ENCODE results near the gene PPIL6. TPM values are rescaled to one million over a fixed set of nuclear protein-coding genes. Genes with fewer than 3 reads are reported as not detected.
"Not testable (repeated sequence)": the region's sequence is repeated elsewhere in the genome, so short reads cannot be mapped to it uniquely, and the experiment has no call there.

PPIL6 gene
- total RNA-seq, 2 donors from 2014 or later = 0.58 to 2.0 TPM

GRCh38 chr6:109471105-109471810 lies 30.8 kb upstream of the PPIL6 start:
- intact Hi-C loops (cut with DNase I, micrococcal nuclease) = no loop called here
- ATAC-seq (no peak), DNase-seq (no peak)

- intact Hi-C loops (cut with DNase I, micrococcal nuclease) = no loop called here
- no peak for DNase-seq
- ATAC-seq = no peak
Observed at GRCh38 chr6:109469591-109470189, 29.3 kb upstream of the PPIL6 start.

GRCh38 chr6:109467696-109468095 lies 27.3 kb upstream of the PPIL6 start:
- intact Hi-C loops (cut with DNase I, micrococcal nuclease) = no loop called here
- DNase-seq (no peak), ATAC-seq (no peak)

DNA sequence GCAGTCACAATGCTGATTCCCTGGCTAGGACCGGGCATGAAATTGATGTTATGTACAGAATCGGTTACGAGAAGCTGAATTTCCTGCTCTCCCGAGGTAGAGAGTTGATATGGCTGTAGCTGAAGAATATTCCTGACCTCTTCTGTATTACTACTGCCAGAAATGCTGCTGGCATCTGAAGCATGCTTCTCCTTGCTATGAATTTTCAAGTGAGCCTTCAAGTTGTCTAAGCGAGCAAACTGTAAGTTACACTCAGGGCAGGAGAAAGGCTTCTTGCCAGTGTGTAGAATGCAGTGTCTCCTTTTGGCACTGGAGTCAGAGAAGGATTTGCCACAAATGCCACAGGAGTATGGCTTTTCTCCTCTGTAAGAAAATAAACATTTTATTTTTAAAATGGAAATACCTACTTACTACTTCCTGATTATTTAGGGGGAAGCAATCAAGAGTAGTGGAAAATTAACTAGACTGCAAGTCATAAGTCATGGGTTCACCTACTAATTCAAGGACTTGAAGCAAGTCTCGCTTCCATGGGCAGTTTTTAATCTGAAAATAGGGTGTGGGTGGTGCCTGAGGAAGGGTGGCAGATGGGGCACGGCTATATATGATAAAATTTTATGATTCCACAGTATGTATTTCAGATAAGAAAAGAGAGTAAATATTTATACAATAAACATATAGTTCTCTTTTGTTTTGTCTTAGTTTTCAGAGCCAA lies 25.9 kb upstream of the PPIL6 start:
- peak; percentile 85 for ATAC-seq
- intact Hi-C loops (cut with DNase I, micrococcal nuclease) = no loop called here
- no peak for DNase-seq

DNA sequence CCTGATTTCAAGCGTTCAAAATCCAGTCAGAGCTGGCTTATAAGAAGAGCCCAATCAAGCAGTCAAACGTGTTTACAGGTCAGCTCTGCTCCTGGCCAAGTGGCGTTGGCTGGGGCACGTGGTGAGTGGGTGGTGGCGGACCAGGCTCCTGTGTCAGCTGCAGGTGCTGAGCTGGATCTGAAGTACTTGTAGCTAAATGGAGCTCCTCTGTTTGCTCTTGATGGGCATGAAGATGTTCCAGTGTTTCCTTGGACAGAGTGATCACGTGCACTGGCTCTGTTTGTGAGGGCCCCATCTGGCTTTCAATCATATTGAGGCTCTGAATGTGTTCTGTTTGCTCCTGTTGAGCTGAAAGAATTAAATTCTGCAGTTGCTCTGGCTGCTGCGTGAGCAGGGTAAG lies 25.3 kb upstream of the PPIL6 start:
- no peak for DNase-seq
- peak; percentile 68 for ATAC-seq
- intact Hi-C loops (cut with DNase I, micrococcal nuclease) = no loop called here

GRCh38 chr6:109461733-109462526 lies 21.5 kb upstream of the PPIL6 start:
- intact Hi-C loops (cut with DNase I, micrococcal nuclease) = no loop called here
- no peak for ATAC-seq

DNA sequence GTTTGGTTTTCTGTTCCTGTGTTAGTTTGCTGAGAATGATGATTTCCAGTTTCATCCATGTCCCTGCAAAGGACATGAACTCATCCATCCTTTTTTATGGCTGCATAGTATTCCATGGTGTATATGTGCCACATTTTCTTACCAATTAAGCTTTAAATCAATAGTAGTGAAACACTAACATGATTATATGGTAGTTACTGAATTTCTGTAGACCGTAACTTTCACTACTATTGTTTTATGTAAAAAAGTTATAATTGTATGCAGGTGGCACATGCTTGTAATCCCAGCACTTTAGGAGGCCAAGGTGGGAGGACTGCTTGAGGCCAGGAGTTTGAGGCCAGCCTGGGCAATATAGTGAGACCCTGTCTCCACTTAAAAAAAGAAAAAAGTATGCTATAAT lies 20.8 kb upstream of the PPIL6 start:
- DNase-seq; intact Hi-C loops (cut with DNase I, micrococcal nuclease); ATAC-seq: not testable (repeated sequence)

More at GRCh38 chr6:109461733-109462526, 21.5 kb upstream of the PPIL6 start:
- no peak for DNase-seq

DNA sequence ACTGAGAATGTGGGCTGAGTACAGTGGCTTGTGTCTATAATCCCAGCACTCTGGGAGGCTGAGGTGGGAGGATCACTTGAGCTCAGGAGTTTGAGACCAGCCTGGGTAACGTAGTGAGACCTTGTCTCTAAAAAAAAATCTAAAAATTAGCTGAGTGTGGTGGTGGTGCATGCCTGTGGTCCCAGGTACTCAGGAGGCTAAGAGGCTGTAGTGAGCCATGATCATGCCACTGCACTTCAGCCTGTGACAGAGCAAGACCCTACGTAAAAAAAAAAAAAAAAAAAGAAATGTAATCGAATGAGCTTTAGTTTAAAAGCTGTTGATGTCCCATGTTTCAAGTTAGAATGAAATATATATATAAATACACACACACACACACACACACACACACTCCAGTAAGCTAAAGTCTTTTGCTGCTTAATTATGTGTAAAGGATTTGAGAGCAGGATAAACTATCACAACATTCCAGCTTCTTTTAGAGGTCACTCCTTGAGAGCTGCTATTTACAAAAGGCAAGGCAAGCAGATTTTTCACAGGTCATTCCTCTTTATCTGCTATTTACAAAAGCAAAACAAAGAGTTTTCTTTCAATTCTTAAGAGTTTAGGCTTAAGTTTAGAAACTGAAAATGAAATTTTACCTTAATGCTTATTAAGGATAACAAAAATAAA lies 19.9 kb upstream of the PPIL6 start:
- ATAC-seq = no peak
- no peak for DNase-seq
- intact Hi-C loops (cut with DNase I, micrococcal nuclease) = no loop called here

GRCh38 chr6:109458774-109459531 lies 18.5 kb upstream of the PPIL6 start:
- ATAC-seq (no peak), DNase-seq (no peak)
- intact Hi-C loops (cut with DNase I, micrococcal nuclease) = no loop called here

DNA sequence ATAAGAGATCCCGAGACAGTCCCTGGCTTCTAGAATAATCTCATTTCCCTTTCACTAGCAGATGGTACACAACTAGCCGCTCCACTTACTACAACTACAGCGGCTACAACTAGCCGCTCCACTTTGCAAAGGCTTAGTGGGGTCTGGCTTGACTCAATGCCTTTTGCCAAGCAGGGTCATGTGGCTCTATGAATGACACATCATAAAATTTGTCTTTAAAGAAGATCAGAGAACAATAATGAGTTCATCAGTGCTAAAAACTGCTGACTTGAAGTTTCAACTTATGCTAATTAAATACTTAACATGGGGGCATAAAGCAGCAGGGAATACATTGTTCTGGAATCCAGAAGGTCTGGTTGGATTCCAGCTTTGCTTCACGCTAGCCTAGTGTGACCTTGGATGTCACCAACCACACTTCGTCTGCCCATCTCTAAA lies 17.2 kb upstream of the PPIL6 start:
- ATAC-seq = no peak
- intact Hi-C loops (cut with DNase I, micrococcal nuclease) = no loop called here
- no peak for DNase-seq

DNA sequence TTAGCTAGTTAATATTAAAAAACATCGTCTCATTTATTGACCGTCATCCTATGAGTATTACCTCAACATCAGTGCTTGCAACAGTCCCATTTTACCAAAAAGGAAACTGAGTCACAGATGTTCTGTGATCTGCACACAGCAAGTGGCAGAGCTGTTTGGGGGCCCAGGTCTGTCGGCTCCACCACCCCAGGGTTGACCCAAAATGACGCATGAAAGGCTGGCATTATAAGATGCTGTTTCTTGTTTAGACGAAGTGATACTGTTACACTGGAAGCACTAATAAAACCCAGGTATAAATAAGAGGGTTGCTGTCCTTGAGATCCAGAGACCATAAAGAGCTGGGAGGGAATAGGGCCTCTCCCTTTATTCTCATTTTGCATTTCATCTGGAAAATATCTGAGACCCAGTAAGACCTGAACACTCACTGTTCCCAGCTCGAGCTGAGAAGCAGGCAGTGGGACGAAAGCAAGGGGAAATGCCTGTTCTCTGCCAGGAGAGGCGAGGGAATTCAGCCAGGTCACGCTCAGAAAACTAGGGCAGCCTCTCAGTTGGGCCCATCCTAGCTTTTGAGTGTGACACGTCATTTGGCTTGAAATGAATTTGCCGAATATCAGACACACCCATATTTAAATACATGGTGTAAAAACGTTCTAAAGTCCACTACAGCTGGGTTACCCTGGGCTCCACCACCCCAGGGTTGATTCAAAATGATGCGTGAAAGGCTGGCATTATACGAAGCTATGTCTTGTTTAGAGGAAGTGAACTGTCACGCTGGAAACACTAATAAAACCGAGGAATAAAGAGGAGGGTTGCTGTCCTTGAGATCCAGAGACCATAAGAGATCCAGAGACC lies 16.5 kb upstream of the PPIL6 start:
- intact Hi-C loops (cut with DNase I, micrococcal nuclease) = no loop called here
- DNase-seq (peak; percentile 62 to 63), ATAC-seq (peak; percentile 57)

GRCh38 chr6:109456111-109456583 lies 15.7 kb upstream of the PPIL6 start:
- intact Hi-C loops (cut with DNase I, micrococcal nuclease) = no loop called here
- DNase-seq (no peak), ATAC-seq (peak; percentile 22)

GRCh38 chr6:109455437-109456110 lies 15.1 kb upstream of the PPIL6 start, which contains the start of gene MICAL1:
Gene MICAL1 (minus strand): TSS chr6:109455772. CDS start chr6:109454196, 1,576 bp downstream.
- DNase-seq = peak; percentile 88 to 91
- ATAC-seq = peak; percentile 77
- intact Hi-C loops (cut with DNase I, micrococcal nuclease) = no loop called here

GRCh38 chr6:109454496-109455436 lies 14.3 kb upstream of the PPIL6 start:
- ATAC-seq (peak; percentile 50), DNase-seq (peak; percentile 58 to 64)
- intact Hi-C loops (cut with DNase I, micrococcal nuclease) = no loop called here
